ENCODE measurements around the gene VSTM2B.

GRCh38 chr19:29614046-29614445 lies 88.3 kb downstream of the VSTM2B start:
- TF ChIP-seq CTCF (IDR thresholded peaks at IDR 0.05) (no peak), POLR2A (IDR thresholded peaks at IDR 0.05) (no peak)

All from uterus (tissue), 2 donors.